Pancreas (tissue), 10 donors: Measurements from ENCODE around the gene DCBLD1. TPM values are rescaled to one million over a fixed set of nuclear protein-coding genes. Genes with fewer than 3 reads are reported as not detected.

Experiments
- ATAC-seq, 4 donors: fragments of 200-7000 bp; cut with Tn5 transposase; one replicate each; pipeline versions ENCODE4 v1.8.0 to v1.9.1; 2020; ENCODE audit warnings: mild to moderate bottlenecking in 4 of 4, moderate library complexity in 4 of 4
- DNase-seq, 6 donors: peaks; one replicate each; pipeline ENCODE4 v3.0.0-alpha.2; 2020
- FAIRE-seq: peaks from 2 replicates; lab custom pipeline; 2012; peaks lifted over from hg19 to GRCh38; lab: Jason Lieb, UNC
- H3K27ac ChIP-seq, 4 donors: fragments of 200-600 bp; sonication (generic); 1 replicate in 3 of 4; 2 replicates in 1 of 4; pipeline versions ENCODE4 v1.5.0 to v1.8.0; 2020
- H3K27me3 ChIP-seq, 4 donors: fragments of 200-600 bp; one replicate each; pipeline ENCODE4 v1.8.0; 2021
- H3K36me3 ChIP-seq, 3 donors: fragments of 200-600 bp; sonication (generic) in 1 of 3; one replicate each; pipeline versions ENCODE4 v1.5.0 to v1.8.0; 2020 to 2021
- H3K4me1 ChIP-seq, 3 donors: fragments of 200-600 bp; one replicate each; pipeline ENCODE4 v1.8.0; 2021
- H3K4me3 ChIP-seq, 4 donors: fragments of 200-600 bp; sonication (generic) in 2 of 4; one replicate each; pipeline versions ENCODE4 v1.5.0 to v1.8.0; 2020 to 2021
- H3K9me3 ChIP-seq, 4 donors: fragments of 200-600 bp; one replicate each; pipeline ENCODE4 v1.8.0; 2021
- CTCF ChIP-seq, 4 donors: fragments of 200-600 bp; sonication (generic) in 3 of 4; IDR thresholded peaks; one replicate each; pipeline versions ENCODE4 v1.5.0 to v1.8.0; 2021; ENCODE audit warnings: antibody characterized with exemption in 4 of 4
- WGBS, 2 donors: extraction: QIAGEN DNeasy Blood & Tissue Kit; methylation state at CpG; one replicate each; pipeline ENCODE4 v1.1.7; 2013; 5-methylcytosine and 5-hydroxymethylcytosine counted together
- intact Hi-C, 3 donors: fragments of 100-400 bp; cut with DNase I; formaldehyde crosslinking; loops; one replicate each; pipeline versions ENCODE4 v1.11.1 to v1.14.2; 2022
- polyA plus RNA-seq, 2 donors: library from polyadenylated mRNA; stranded (reverse); fragments of 200-250 nt; gene quantifications; one replicate each; pipeline ENCODE4 v1.2.3, GENCODE V29; 2013
- total RNA-seq, 6 donors: library from RNA; stranded (reverse); fragmentation: NEBNext Ultra II Directional in 4 of 6; extraction: Animal tissue kit (Norgen Biotek cat#: 25700) in 4 of 6; gene quantifications; one replicate each; pipeline versions ENCODE4 v1.2.1 to v1.2.4, GENCODE V29; 2021 to 2023
- donor health status: healthy with polysubstance abuse.
- donor health status: DM: no; HTN: no; CAD: no; lungs with moderate emphysema.
- donor health status: DM: no; HTN: no; CAD: no.
- donor health status: control.
- donor health status: control.
- donor health status: Bipolar disorder and iron deficiency.
- donor health status: DM: yes; HTN: yes; CAD: no.
- donor health status: DM: no; HTN: no; CAD: no.
- donor health status: DM: no; HTN: no; CAD: no.
- donor health status: DM: yes; HTN: yes; CAD: no.

The DCBLD1 gene
- total and polyA plus RNA-seq, 8 donors, result 4.8 to 12.8 (median 6.4) TPM

- TF ChIP-seq CTCF (IDR thresholded peaks at IDR 0.05), result no peak
- no peak for DNase-seq
- 77% methylated on average over 3 of the region's 3 CpGs for WGBS, 2 donors
Observed at GRCh38 chr6:117534974-117535373, 52.5 kb downstream of the DCBLD1 start.

GRCh38 chr6:117536317-117536716, 53.8 kb downstream of the DCBLD1 start:
- Histone ChIP-seq H3K9me3 (no peaks in the 10 kb centered on the region), H3K4me1 (no peaks in the 10 kb centered on the region), H3K27ac (no peak overlapping the region), H3K4me3 (no peak overlapping the region), H3K36me3 (no peaks in the 10 kb centered on the region), H3K27me3 (no peaks in the 10 kb centered on the region)
- 92% methylated on average over 4 of the region's 4 CpGs for WGBS, 2 donors
- FAIRE-seq (no peak), ATAC-seq (no peak), DNase-seq (no peak)
- intact Hi-C loops, result no loop called here
- TF ChIP-seq CTCF (IDR thresholded peaks at IDR 0.05), result no peak

More at GRCh38 chr6:117534974-117535373, 52.5 kb downstream of the DCBLD1 start:
- H3K4me1 ChIP-seq, result no peaks in the 10 kb centered on the region
- H3K9me3 ChIP-seq, result no peaks in the 10 kb centered on the region
- H3K36me3 ChIP-seq, result no peaks in the 10 kb centered on the region
- FAIRE-seq (no peak), ATAC-seq (no peak)
- H3K27me3 ChIP-seq, result no peaks in the 10 kb centered on the region
- intact Hi-C loops, result no loop called here
- no peak overlapping the region for H3K4me3 ChIP-seq
- no peak overlapping the region for H3K27ac ChIP-seq

GRCh38 chr6:117538615-117539014, 56.1 kb downstream of the DCBLD1 start:
- WGBS, 2 donors, result 89 to 93% methylated on average over 9 of the region's 9 CpGs

GRCh38 chr6:117540670-117541069, 58.2 kb downstream of the DCBLD1 start:
- Histone ChIP-seq H3K4me3 (no peak overlapping the region), H3K27me3 (no peaks in the 10 kb centered on the region), H3K9me3 (no peaks in the 10 kb centered on the region), H3K4me1 (no peaks in the 10 kb centered on the region), H3K27ac (no peak overlapping the region), H3K36me3 (peaks cover 0 to 6% (median 0%) of the 10 kb centered on the region in 3 donors)
- ATAC-seq (no peak), FAIRE-seq (no peak), DNase-seq (no peak)
- intact Hi-C loops, result no loop called here
- TF ChIP-seq CTCF (IDR thresholded peaks at IDR 0.05), result no peak
- WGBS, 2 donors, result 92 to 97% methylated on average over 8 of the region's 8 CpGs

More at GRCh38 chr6:117538615-117539014, 56.1 kb downstream of the DCBLD1 start:
- no peak for TF ChIP-seq CTCF (IDR thresholded peaks at IDR 0.05)
- Histone ChIP-seq H3K36me3 (peaks cover 0 to 6% (median 0%) of the 10 kb centered on the region in 3 donors), H3K4me1 (no peaks in the 10 kb centered on the region), H3K9me3 (no peaks in the 10 kb centered on the region), H3K27ac (no peak overlapping the region), H3K4me3 (no peak overlapping the region), H3K27me3 (no peaks in the 10 kb centered on the region)
- FAIRE-seq (no peak), ATAC-seq (no peak), DNase-seq (no peak)
- intact Hi-C loops, result no loop called here

- no peaks in the 10 kb centered on the region for H3K9me3 ChIP-seq
- FAIRE-seq, result no peak
- ATAC-seq, result no peak
- H3K27ac ChIP-seq, result no peak overlapping the region
- no peak for DNase-seq
- TF ChIP-seq CTCF (IDR thresholded peaks at IDR 0.05), result no peak
- intact Hi-C loops, result no loop called here
- peaks cover 0 to 6% (median 0%) of the 10 kb centered on the region in 3 donors for H3K36me3 ChIP-seq
- 91 to 95% methylated on average over 3 of the region's 3 CpGs for WGBS, 2 donors
- no peaks in the 10 kb centered on the region for H3K27me3 ChIP-seq
- H3K4me3 ChIP-seq, result no peak overlapping the region
- H3K4me1 ChIP-seq, result no peaks in the 10 kb centered on the region
Observed at GRCh38 chr6:117542493-117542892, 60.0 kb downstream of the DCBLD1 start.
